ENCODE measurements around the gene FYB1. TPM values are rescaled to one million over a fixed set of nuclear protein-coding genes. Genes with fewer than 3 reads are reported as not detected.

The FYB1 gene
- total and polyA plus RNA-seq, 2 donors (not counting 1 experiment from before 2014, with no cell fraction given), result 1.3 to 1.4 TPM

DNA sequence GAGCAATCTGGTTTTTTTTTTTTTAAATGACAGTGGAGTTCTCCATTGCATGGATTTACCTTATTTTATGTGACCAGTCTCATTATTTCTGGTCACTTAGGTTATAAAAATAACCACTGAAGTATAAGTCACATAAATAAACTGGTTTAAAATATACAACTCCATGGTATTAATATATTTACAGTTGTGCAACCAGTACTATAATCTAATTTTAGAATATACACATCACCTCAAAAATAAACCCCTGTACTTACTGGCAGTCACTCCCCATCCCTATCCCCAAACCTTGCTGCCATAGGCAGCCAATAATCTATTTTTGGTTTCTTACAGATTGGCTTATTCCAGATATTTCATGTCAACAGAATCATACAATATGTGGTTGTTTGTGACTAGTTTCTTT is 57.8 kb downstream of the FYB1 start:
- intact Hi-C loops (cut with micrococcal nuclease), result no loop called here
- no peaks in the 10 kb centered on the region for H3K9me3 Mint-ChIP-seq (ENCODE audit: insufficient read depth)
- DNase-seq (no peak), ATAC-seq (ENCODE audit: low read depth) (no peak)
- H3K79me2 ChIP-seq (ENCODE audit: control insufficient read depth, insufficient read depth, low read length), result no peaks in the 10 kb centered on the region
- ChIA-PET CTCF (no interaction called here), POLR2A (no interaction called here)
- no peaks in the 10 kb centered on the region for H4K20me1 ChIP-seq (ENCODE audit: control insufficient read depth, insufficient read depth, low read length, poor library complexity, severe bottlenecking)
- H3K27ac Mint-ChIP-seq, result no peak overlapping the region
- H3K4me3 ChIP-seq (ENCODE audit: control extremely low read depth in 1 of 5, extremely low read depth in 1 of 5, insufficient read depth in 1 of 5, low read depth in 2 of 5, low read length in 4 of 5), result no peak overlapping the region
- H3K9me3 ChIP-seq (ENCODE audit: control extremely low read depth in 1 of 3, control insufficient read depth in 2 of 3, insufficient read depth in 1 of 3, low read length in 2 of 3), result no peaks in the 10 kb centered on the region
- peaks cover 19% of the 10 kb centered on the region for H3K27me3 Mint-ChIP-seq
- no peaks in the 10 kb centered on the region for H3K36me3 ChIP-seq (replicated peaks in 1 of 2; ENCODE audit: control extremely low read depth in 1 of 2, control insufficient read depth in 1 of 2, extremely low read depth in 1 of 2, insufficient read depth in 2 of 2, low read length in 1 of 2)
- H3K4me1 ChIP-seq (ENCODE audit: control insufficient read depth in 2 of 2, insufficient read depth in 2 of 2, low read length in 2 of 2), result peaks cover 7 to 8% of the 10 kb centered on the region in 2 donors
- H3K9ac ChIP-seq (ENCODE audit: low read length), result no peak overlapping the region
- no peak overlapping the region for H3K4me3 Mint-ChIP-seq
- H3K4me1 Mint-ChIP-seq, result peaks cover 5% of the 10 kb centered on the region
- H3K27ac ChIP-seq (ENCODE audit: low read length in 2 of 2), result no peak overlapping the region
- peaks cover 0 to 3% (median 0%) of the 10 kb centered on the region in 4 experiments for H3K27me3 ChIP-seq (replicated peaks in 1 of 4; ENCODE audit: control extremely low read depth in 1 of 4, control insufficient read depth in 3 of 4, insufficient read depth in 4 of 4, low read length in 3 of 4)
- no peak overlapping the region for H2AFZ ChIP-seq (ENCODE audit: insufficient read depth, low read depth, low read length, poor library complexity, severe bottlenecking)
- no peak overlapping the region for H3K4me2 ChIP-seq (replicated peaks; ENCODE audit: low read depth, low read length, poor library complexity, severe bottlenecking)
- TF ChIP-seq, protein P1, sequence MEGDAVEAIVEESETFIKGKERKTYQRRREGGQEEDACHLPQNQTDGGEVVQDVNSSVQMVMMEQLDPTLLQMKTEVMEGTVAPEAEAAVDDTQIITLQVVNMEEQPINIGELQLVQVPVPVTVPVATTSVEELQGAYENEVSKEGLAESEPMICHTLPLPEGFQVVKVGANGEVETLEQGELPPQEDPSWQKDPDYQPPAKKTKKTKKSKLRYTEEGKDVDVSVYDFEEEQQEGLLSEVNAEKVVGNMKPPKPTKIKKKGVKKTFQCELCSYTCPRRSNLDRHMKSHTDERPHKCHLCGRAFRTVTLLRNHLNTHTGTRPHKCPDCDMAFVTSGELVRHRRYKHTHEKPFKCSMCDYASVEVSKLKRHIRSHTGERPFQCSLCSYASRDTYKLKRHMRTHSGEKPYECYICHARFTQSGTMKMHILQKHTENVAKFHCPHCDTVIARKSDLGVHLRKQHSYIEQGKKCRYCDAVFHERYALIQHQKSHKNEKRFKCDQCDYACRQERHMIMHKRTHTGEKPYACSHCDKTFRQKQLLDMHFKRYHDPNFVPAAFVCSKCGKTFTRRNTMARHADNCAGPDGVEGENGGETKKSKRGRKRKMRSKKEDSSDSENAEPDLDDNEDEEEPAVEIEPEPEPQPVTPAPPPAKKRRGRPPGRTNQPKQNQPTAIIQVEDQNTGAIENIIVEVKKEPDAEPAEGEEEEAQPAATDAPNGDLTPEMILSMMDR (IDR thresholded peaks at IDR 0.05), result no peak
- no peak for TF ChIP-seq EZH2 (IDR thresholded peaks at IDR 0.05; ENCODE audit: borderline replicate concordance, insufficient read depth, low read depth, low read length, poor library complexity, severe bottlenecking)

DNA sequence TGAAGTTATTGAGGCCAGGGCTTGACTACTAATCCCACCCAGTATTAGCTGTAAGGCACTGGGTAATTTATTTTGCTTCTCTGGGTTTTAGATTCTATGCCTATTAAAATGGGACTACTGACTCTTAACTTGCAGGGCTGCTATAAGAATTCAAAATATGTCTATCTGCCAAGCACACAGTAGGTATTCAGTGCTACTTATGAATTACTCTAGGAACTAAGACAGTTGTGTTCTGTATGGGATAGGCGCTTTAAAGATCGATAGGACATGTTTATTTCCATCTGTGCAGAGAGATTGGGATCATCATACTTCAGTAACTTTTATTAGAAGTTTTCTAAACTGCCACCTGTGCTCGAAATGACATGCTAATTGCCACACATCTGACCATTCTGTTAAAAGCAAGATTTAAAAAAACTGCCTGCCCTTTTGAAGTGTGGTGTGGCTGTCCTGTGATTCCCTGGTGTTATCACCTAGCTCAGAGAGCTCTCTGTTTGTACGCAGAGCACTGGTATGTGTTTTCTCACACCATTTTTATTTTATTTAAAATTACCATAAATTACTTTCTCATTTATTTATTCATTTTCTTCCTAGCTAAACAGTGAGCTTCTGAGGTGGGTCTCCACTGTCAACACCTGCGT is 58.7 kb downstream of the FYB1 start:
- H3K27me3 ChIP-seq (replicated peaks in 1 of 4; ENCODE audit: control extremely low read depth in 1 of 4, control insufficient read depth in 3 of 4, insufficient read depth in 4 of 4, low read length in 3 of 4), result peaks cover 0 to 3% (median 0%) of the 10 kb centered on the region in 4 experiments
- H4K20me1 ChIP-seq (ENCODE audit: control insufficient read depth, insufficient read depth, low read length, poor library complexity, severe bottlenecking), result no peaks in the 10 kb centered on the region
- Mint-ChIP-seq H3K4me1 (peaks cover 5% of the 10 kb centered on the region), H3K27me3 (peaks cover 19% of the 10 kb centered on the region), H3K9me3 (ENCODE audit: insufficient read depth) (no peaks in the 10 kb centered on the region), H3K27ac (no peak overlapping the region), H3K4me3 (no peak overlapping the region)
- H2AFZ ChIP-seq (ENCODE audit: insufficient read depth, low read depth, low read length, poor library complexity, severe bottlenecking), result no peak overlapping the region
- no peak overlapping the region for H3K4me2 ChIP-seq (replicated peaks; ENCODE audit: low read depth, low read length, poor library complexity, severe bottlenecking)
- no peaks in the 10 kb centered on the region for H3K79me2 ChIP-seq (ENCODE audit: control insufficient read depth, insufficient read depth, low read length)
- ATAC-seq (ENCODE audit: low read depth) (no peak), DNase-seq (no peak)
- peaks cover 7 to 8% of the 10 kb centered on the region in 2 donors for H3K4me1 ChIP-seq (ENCODE audit: control insufficient read depth in 2 of 2, insufficient read depth in 2 of 2, low read length in 2 of 2)
- no peaks in the 10 kb centered on the region for H3K36me3 ChIP-seq (replicated peaks in 1 of 2; ENCODE audit: control extremely low read depth in 1 of 2, control insufficient read depth in 1 of 2, extremely low read depth in 1 of 2, insufficient read depth in 2 of 2, low read length in 1 of 2)
- H3K9me3 ChIP-seq (ENCODE audit: control extremely low read depth in 1 of 3, control insufficient read depth in 2 of 3, insufficient read depth in 1 of 3, low read length in 2 of 3), result no peaks in the 10 kb centered on the region
- ChIA-PET POLR2A (no interaction called here), CTCF (no interaction called here)
- no peak overlapping the region for H3K4me3 ChIP-seq (ENCODE audit: control extremely low read depth in 1 of 5, extremely low read depth in 1 of 5, insufficient read depth in 1 of 5, low read depth in 2 of 5, low read length in 4 of 5)
- no peak overlapping the region for H3K9ac ChIP-seq (ENCODE audit: low read length)
- no CpG with 5 or more reads among the region's 5 CpGs for WGBS (ENCODE audit: insufficient coverage)
- H3K27ac ChIP-seq (ENCODE audit: low read length in 2 of 2), result no peak overlapping the region
- intact Hi-C loops (cut with micrococcal nuclease), result no loop called here
- TF ChIP-seq, protein P1 (IDR thresholded peaks at IDR 0.05), result no peak
- TF ChIP-seq EZH2 (IDR thresholded peaks at IDR 0.05; ENCODE audit: borderline replicate concordance, insufficient read depth, low read depth, low read length, poor library complexity, severe bottlenecking), result no peak

Data from B cell (primary cell).